Measurements from ENCODE around the gene MSH3. TPM values are rescaled to one million over a fixed set of nuclear protein-coding genes. Genes with fewer than 3 reads are reported as not detected.
"Not testable (repeated sequence)": the region's sequence is repeated elsewhere in the genome, so short reads cannot be mapped to it uniquely, and the experiment has no call there.

Gene MSH3
- polyA plus RNA-seq, 1 of the 3 experiments (the other 2 are of a cell fraction): 3.5 TPM

DNA sequence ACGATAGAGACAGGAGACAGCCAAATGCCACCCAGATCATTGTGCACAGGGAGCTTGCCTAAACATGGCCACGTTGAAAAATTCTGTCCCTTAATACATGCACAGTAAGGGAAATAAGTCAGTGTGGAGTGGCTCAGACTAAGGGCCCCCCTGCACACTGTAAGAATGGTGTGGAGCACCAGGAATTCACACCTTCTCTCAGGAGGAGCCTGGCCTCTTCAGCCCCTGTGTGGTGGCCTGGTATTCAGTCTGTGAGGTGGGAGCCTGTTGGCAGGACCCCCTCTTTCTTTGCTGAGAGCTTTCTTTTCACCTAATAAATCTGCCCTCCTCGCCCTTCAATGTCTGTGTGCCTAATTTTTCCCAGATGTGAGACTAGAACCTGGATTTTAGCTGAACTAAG, 239.6 kb downstream of the MSH3 start:
- no peak overlapping the region for H3K4me3 ChIP-seq (ENCODE audit: low read depth in 2 of 2, low read length in 1 of 2)
- TF ChIP-seq RCOR1 (IDR thresholded peaks at IDR 0.05; ENCODE audit: low read length) (no peak), YY1 (IDR thresholded peaks at IDR 0.05; ENCODE audit: low read depth) (no peak)
- TF ChIP-seq, protein P1, sequence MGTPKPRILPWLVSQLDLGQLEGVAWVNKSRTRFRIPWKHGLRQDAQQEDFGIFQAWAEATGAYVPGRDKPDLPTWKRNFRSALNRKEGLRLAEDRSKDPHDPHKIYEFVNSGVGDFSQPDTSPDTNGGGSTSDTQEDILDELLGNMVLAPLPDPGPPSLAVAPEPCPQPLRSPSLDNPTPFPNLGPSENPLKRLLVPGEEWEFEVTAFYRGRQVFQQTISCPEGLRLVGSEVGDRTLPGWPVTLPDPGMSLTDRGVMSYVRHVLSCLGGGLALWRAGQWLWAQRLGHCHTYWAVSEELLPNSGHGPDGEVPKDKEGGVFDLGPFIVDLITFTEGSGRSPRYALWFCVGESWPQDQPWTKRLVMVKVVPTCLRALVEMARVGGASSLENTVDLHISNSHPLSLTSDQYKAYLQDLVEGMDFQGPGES (IDR thresholded peaks at IDR 0.05; ENCODE audit: low read depth, low read length): no peak
- no peaks in the 10 kb centered on the region for H3K9me3 ChIP-seq
- no peaks in the 10 kb centered on the region for H3K79me2 ChIP-seq (ENCODE audit: insufficient read depth)
- H3K27ac ChIP-seq (ENCODE audit: low read depth in 2 of 2, low read length in 1 of 2): no peak overlapping the region
- no peak overlapping the region for H3K9ac ChIP-seq
- no peak for DNase-seq
- POLR2A ChIA-PET: no interaction called here
- no peaks in the 10 kb centered on the region for H3K4me1 ChIP-seq (ENCODE audit: control insufficient read depth in 1 of 2, insufficient read depth in 2 of 2, low read depth in 1 of 2, low read length in 1 of 2)
- 90% methylated on average over 3 of the region's 3 CpGs for WGBS (ENCODE audit: low lambda C conversion rate)
- no peaks in the 10 kb centered on the region for H3K27me3 ChIP-seq (ENCODE audit: insufficient read depth)
- H3K4me2 ChIP-seq: no peak overlapping the region
- no peaks in the 10 kb centered on the region for H3K9me2 ChIP-seq
- no peaks in the 10 kb centered on the region for H3F3A ChIP-seq (replicated peaks; ENCODE audit: insufficient read depth)
- no peak overlapping the region for H2AFZ ChIP-seq (ENCODE audit: low read depth)
- H4K20me1 ChIP-seq (ENCODE audit: insufficient read depth): no peaks in the 10 kb centered on the region
- CTCF ChIA-PET: no interaction called here
- no peaks in the 10 kb centered on the region for H3K36me3 ChIP-seq (replicated peaks in 1 of 2; ENCODE audit: control insufficient read depth in 1 of 2, insufficient read depth in 2 of 2, low read length in 1 of 2)

DNA sequence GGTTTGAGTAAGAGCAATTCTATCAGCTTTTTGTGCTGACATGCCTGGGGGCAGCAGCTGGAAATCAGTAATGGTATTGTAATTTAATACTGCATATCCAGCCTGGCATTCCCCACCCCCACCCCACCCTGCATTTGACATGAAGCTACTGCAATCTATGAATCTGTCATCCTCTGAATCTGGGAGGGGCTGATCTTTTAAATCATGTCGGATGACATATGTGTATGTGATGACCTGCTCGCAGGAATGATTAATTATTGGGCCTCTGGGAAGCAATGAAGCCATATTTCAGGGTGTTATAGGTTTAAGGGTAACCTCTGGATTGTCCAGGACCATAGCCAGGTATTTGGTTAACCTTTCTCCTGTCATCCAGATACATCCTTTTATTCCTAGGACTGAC, 241.1 kb downstream of the MSH3 start:
- WGBS (ENCODE audit: low lambda C conversion rate): no CpG with 5 or more reads among the region's 2 CpGs
- POLR2A ChIA-PET: no interaction called here
- CTCF ChIA-PET: interaction anchor here (0.7 to 1.0 kb wide), 2 partner anchors 26 to 91 kb away, joined by 3 read pairs; no protein-coding TSS in a partner anchor

DNA sequence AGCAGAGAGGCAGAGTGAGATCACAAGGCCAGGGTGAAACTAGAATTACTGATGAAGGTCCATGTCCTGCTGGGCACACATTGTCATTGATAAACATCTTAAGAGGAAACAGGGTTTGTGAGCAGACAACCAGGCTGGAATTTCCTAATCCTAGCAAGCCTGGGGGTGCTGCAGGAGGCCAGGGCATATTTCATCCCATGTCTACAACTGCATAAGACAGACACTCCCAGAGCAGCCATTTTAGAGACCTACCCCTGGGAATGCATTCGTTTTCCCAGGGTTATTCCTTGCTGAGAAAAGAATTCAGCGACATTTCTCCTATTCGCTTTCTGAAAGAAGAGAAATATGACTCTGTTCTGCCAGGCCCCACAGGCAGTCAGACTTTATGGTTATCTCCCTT, 248.2 kb downstream of the MSH3 start:
- CTCF ChIA-PET: not testable (repeated sequence)
- 77% methylated on average over 3 of the region's 3 CpGs for WGBS (ENCODE audit: low lambda C conversion rate)

More for the DNA sequence above, 241.1 kb downstream of the MSH3 start:
- no peak overlapping the region for H3K4me2 ChIP-seq
- no peaks in the 10 kb centered on the region for H3K9me2 ChIP-seq
- H4K20me1 ChIP-seq (ENCODE audit: insufficient read depth): no peaks in the 10 kb centered on the region
- no peak overlapping the region for H2AFZ ChIP-seq (ENCODE audit: low read depth)
- H3F3A ChIP-seq (replicated peaks; ENCODE audit: insufficient read depth): no peaks in the 10 kb centered on the region
- no peak overlapping the region for H3K4me3 ChIP-seq (ENCODE audit: low read depth in 2 of 2, low read length in 1 of 2)
- TF ChIP-seq SIN3A (IDR thresholded peaks at IDR 0.05; ENCODE audit: borderline replicate concordance, low read depth, low read length) (no peak), RXRA (IDR thresholded peaks at IDR 0.05; ENCODE audit: borderline replicate concordance, low read depth) (no peak), FOXM1 (IDR thresholded peaks at IDR 0.05; ENCODE audit: low read depth) (no peak), POLR2AphosphoS5 (IDR thresholded peaks at IDR 0.05; ENCODE audit: low read depth, low read length) (no peak), MXI1 (IDR thresholded peaks at IDR 0.05; ENCODE audit: low read depth, low read length) (no peak)
- TF ChIP-seq, protein P2, sequence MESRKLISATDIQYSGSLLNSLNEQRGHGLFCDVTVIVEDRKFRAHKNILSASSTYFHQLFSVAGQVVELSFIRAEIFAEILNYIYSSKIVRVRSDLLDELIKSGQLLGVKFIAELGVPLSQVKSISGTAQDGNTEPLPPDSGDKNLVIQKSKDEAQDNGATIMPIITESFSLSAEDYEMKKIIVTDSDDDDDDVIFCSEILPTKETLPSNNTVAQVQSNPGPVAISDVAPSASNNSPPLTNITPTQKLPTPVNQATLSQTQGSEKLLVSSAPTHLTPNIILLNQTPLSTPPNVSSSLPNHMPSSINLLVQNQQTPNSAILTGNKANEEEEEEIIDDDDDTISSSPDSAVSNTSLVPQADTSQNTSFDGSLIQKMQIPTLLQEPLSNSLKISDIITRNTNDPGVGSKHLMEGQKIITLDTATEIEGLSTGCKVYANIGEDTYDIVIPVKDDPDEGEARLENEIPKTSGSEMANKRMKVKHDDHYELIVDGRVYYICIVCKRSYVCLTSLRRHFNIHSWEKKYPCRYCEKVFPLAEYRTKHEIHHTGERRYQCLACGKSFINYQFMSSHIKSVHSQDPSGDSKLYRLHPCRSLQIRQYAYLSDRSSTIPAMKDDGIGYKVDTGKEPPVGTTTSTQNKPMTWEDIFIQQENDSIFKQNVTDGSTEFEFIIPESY (IDR thresholded peaks at IDR 0.05; ENCODE audit: borderline replicate concordance, low read depth): no peak
- TF ChIP-seq, protein P3, sequence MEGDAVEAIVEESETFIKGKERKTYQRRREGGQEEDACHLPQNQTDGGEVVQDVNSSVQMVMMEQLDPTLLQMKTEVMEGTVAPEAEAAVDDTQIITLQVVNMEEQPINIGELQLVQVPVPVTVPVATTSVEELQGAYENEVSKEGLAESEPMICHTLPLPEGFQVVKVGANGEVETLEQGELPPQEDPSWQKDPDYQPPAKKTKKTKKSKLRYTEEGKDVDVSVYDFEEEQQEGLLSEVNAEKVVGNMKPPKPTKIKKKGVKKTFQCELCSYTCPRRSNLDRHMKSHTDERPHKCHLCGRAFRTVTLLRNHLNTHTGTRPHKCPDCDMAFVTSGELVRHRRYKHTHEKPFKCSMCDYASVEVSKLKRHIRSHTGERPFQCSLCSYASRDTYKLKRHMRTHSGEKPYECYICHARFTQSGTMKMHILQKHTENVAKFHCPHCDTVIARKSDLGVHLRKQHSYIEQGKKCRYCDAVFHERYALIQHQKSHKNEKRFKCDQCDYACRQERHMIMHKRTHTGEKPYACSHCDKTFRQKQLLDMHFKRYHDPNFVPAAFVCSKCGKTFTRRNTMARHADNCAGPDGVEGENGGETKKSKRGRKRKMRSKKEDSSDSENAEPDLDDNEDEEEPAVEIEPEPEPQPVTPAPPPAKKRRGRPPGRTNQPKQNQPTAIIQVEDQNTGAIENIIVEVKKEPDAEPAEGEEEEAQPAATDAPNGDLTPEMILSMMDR (IDR thresholded peaks at IDR 0.05): no peak
- H3K9ac ChIP-seq: no peak overlapping the region
- H3K27me3 ChIP-seq (ENCODE audit: insufficient read depth): no peaks in the 10 kb centered on the region
- no peaks in the 10 kb centered on the region for H3K9me3 ChIP-seq
- no peak overlapping the region for H3K27ac ChIP-seq (ENCODE audit: low read depth in 2 of 2, low read length in 1 of 2)
- no peaks in the 10 kb centered on the region for H3K36me3 ChIP-seq (replicated peaks in 1 of 2; ENCODE audit: control insufficient read depth in 1 of 2, insufficient read depth in 2 of 2, low read length in 1 of 2)
- no peaks in the 10 kb centered on the region for H3K4me1 ChIP-seq (ENCODE audit: control insufficient read depth in 1 of 2, insufficient read depth in 2 of 2, low read depth in 1 of 2, low read length in 1 of 2)
- no peak for DNase-seq
- no peaks in the 10 kb centered on the region for H3K79me2 ChIP-seq (ENCODE audit: insufficient read depth)

More for the DNA sequence above, 248.2 kb downstream of the MSH3 start:
- DNase-seq; H3K79me2 ChIP-seq (ENCODE audit: insufficient read depth); H3K36me3 ChIP-seq (replicated peaks in 1 of 2; ENCODE audit: control insufficient read depth in 1 of 2, insufficient read depth in 2 of 2, low read length in 1 of 2); H3F3A ChIP-seq (replicated peaks; ENCODE audit: insufficient read depth); H3K27ac ChIP-seq (ENCODE audit: low read depth in 2 of 2, low read length in 1 of 2); H4K20me1 ChIP-seq (ENCODE audit: insufficient read depth); H3K4me2 ChIP-seq; H3K4me1 ChIP-seq (ENCODE audit: control insufficient read depth in 1 of 2, insufficient read depth in 2 of 2, low read depth in 1 of 2, low read length in 1 of 2); POLR2A ChIA-PET; H3K27me3 ChIP-seq (ENCODE audit: insufficient read depth); H2AFZ ChIP-seq (ENCODE audit: low read depth); H3K9me2 ChIP-seq; H3K9ac ChIP-seq; H3K9me3 ChIP-seq; H3K4me3 ChIP-seq (ENCODE audit: low read depth in 2 of 2, low read length in 1 of 2): not testable (repeated sequence)
